K562 (cell line): ENCODE data around the gene KAZN. TPM values are rescaled to one million over a fixed set of nuclear protein-coding genes. Genes with fewer than 3 reads are reported as not detected.

Experiments used
- ARID4B ChIP-seq: sonication (generic); formaldehyde crosslinking; IDR thresholded peaks from 2 replicates; pipeline ENCODE4 v1.8.0; 2022; ENCODE audit warnings: mild to moderate bottlenecking, missing genetic modification reagents
- IRF1 ChIP-seq: sonication (generic); formaldehyde crosslinking; IDR thresholded peaks from 2 replicates; pipeline ENCODE4 v1.8.0; 2022; ENCODE audit warnings: missing genetic modification reagents, mild to moderate bottlenecking, borderline replicate concordance
- PPARD ChIP-seq: fragments of 250-450 bp; sonication (Bioruptor Pico); IDR thresholded peaks from 2 replicates; pipeline ENCODE4 v1.8.0; 2022; ENCODE audit warnings: inconsistent platforms, mild to moderate bottlenecking, moderate library complexity
- ZBTB40 ChIP-seq, 2 experiments: fragments of 450-650 bp in 1 of 2; sonication (generic) in 1 of 2; formaldehyde crosslinking in 1 of 2; IDR thresholded peaks; 2 replicates each; pipeline versions ENCODE4 v1.7.1 to v1.9.0; 2016 to 2022; ENCODE audit warnings: inconsistent platforms in 1 of 2, mild to moderate bottlenecking in 1 of 2, missing genetic modification reagents in 1 of 2
- ZNF277 ChIP-seq: fragments of 250-450 bp; sonication (Bioruptor Pico); IDR thresholded peaks from 2 replicates; pipeline ENCODE4 v1.8.0; 2022; ENCODE audit warnings: inconsistent platforms, mild to moderate bottlenecking, moderate library complexity, borderline replicate concordance
- polyA plus RNA-seq, 8 experiments: library from polyadenylated mRNA; depleted of rRNA in 4 of 8; stranded (reverse) in 5 of 8; unstranded in 3 of 8; fragments of >200 nt; fragmentation: Nextera tagmentation in 2 of 8; fragmentation: Illumina TruSeq in 1 of 8; extraction: Ambion mirVana in 2 of 8; extraction: Trizol in 1 of 8; gene quantifications; 2 replicates each; pipeline versions ENCODE4 v1.2.1 to v1.2.3, GENCODE V29; 2011 to 2014; ENCODE audit warnings: inconsistent platforms in 1 of 8, missing spikeins in 1 of 8
- total RNA-seq, 7 experiments: library from RNA; depleted of rRNA in 6 of 7; stranded (reverse); fragments of >200 nt in 6 of 7; fragmentation: Illumina TruSeq in 2 of 7; extraction: Trizol in 2 of 7; gene quantifications; 2 replicates each; pipeline versions ENCODE4 v1.2.1 to v1.2.3, GENCODE V29; 2011 to 2021; ENCODE audit warnings: low replicate concordance in 1 of 7

Gene KAZN
- total and polyA plus RNA-seq, 9 of the 15 experiments (the other 6 are each of a cell fraction or from before 2014, with no cell fraction given) = 2.1 to 21.6 (median 5.4) TPM

GRCh38 chr1:14888374-14888773 is 289.9 kb downstream of the KAZN start (continued):
- TF ChIP-seq IRF1 = no peak
- TF ChIP-seq ARID4B (CRISPR knock-in tag) = no peak
- TF ChIP-seq PPARD (CRISPR knock-in tag) = peak; percentile 73; the same call in 1 of the 2 replicates
- no peak for TF ChIP-seq ZBTB40 (IDR thresholded peaks at IDR 0.05)
- no peak for TF ChIP-seq ZBTB40 (CRISPR knock-in tag; IDR thresholded peaks at IDR 0.05)
- peak; percentile 95 for TF ChIP-seq ZNF277 (CRISPR knock-in tag)
